GM19467 (cell line): ENCODE results near the gene FNIP2.
"Not testable (repeated sequence)": the region's sequence is repeated elsewhere in the genome, so short reads cannot be mapped to it uniquely, and the experiment has no call there.

Experiments
- ATAC-seq: cut with Tn5 transposase; IDR thresholded peaks from one replicate; pipeline ENCODE4 v1.9.1; 2021; ENCODE audit warnings: mild to moderate bottlenecking, moderate library complexity; ENCODE audit not compliant: unreplicated experiment

Gene FNIP2

DNA sequence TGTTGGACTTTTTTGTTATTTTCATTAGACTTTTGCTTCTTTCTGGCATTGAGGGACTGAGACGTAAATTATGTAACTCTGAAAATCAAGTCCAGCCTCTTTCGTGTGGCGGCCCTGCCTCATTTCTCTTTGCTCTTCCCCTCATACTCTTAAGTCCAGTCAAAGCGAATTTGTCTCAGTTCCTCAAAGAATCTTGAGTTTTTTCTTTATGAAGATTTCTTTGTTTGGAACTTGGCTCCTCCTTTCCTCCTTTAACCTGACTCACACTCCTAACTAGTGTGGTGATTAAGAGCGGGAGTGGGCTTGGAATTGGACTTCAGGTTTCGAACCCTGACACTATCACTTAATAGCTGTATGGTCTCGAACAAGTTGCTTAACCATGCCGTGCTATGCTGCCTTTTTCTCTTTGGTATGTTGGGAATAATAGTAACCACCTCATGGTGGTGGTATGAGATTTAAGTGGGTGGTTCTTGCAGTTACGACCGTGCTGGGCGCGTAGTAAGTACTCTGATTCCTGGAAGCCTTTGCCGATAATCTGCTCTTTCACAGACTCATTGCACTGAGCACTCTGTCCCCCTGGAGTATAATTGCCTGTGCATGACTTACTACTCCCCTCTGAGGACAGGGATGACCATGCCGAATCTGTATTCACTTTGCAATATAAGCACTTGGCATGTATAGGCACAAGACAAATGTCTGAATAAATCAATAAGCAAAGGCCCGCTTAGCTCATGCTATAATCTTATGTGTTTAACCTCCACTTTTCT, 19.1 kb downstream of the FNIP2 start:
- no peak for ATAC-seq

DNA sequence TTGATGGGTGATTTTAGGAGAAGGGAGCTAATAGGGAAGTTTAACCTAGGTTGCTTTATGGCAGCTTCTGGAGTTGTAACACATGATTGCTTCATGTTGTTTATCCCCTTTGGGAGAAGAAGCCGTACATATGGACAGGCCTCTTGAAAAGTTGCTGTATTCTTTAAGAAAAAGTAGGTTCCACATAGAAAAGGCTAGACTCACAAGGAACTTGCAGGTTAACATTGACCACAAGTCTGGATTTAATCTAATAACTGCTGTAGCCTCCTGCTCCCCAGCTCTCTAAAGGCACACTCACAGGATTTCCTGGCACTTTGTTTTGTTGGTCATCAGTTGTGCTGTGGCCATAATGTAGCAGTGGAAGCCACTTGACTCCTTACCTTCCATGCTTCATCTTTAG, 19.7 kb downstream of the FNIP2 start:
- ATAC-seq = no peak

DNA sequence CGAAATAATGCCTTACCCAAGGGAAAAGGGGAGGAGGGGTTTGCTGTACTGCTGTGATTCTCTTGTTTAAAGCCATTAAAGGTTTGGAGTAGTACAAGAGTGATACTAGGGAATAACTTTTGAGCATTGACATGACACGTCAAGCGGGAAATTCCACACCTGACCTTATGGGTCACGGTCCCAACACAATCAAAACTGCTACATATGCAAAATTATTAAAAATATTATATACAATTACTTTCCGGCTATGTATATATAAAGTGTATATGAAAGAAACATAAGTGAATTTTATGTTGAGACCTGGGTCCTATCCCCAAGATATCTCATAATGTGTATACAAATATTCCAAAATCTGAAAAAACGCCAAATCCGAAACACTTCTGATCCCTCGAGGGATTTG, 21.0 kb downstream of the FNIP2 start:
- no peak for ATAC-seq

DNA sequence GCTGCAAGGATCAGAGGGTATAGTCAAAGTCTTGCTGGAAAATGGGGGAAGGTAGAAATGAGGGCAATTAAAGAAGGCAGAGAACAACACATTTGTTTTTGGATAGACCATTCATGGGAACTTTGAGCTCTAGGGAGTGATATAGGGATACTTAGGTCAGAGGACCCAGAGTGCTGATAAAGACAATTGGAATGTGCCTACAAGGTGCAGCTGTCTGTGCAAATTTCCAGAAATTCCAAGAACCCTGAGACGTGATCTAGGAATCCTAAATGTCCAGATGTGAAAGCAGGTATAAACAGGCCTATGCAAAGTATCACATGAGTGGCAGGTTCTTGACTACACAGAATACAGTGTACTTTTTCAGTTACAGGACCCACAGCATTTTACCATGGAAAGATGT, 24.2 kb downstream of the FNIP2 start:
- no peak for ATAC-seq

DNA sequence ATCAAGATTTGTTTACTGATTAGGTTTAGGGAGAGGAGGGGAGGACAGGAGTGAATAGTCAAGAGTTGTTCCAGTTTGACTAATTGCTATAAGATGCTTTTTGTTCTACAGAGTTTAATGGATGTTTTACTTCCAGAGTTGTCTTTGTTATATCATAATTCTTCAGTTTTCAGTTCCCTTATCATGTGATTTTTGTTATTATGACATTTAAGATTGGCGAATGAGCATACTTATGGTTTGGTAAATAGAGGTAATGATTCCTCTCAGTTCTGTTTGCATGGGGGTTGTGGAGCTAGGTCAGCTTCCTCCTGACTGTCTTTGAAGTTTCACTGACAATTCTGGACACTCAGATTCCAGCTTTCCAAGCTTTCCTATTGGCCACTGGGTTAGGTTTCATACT, 24.6 kb downstream of the FNIP2 start:
- ATAC-seq = not testable (repeated sequence)

DNA sequence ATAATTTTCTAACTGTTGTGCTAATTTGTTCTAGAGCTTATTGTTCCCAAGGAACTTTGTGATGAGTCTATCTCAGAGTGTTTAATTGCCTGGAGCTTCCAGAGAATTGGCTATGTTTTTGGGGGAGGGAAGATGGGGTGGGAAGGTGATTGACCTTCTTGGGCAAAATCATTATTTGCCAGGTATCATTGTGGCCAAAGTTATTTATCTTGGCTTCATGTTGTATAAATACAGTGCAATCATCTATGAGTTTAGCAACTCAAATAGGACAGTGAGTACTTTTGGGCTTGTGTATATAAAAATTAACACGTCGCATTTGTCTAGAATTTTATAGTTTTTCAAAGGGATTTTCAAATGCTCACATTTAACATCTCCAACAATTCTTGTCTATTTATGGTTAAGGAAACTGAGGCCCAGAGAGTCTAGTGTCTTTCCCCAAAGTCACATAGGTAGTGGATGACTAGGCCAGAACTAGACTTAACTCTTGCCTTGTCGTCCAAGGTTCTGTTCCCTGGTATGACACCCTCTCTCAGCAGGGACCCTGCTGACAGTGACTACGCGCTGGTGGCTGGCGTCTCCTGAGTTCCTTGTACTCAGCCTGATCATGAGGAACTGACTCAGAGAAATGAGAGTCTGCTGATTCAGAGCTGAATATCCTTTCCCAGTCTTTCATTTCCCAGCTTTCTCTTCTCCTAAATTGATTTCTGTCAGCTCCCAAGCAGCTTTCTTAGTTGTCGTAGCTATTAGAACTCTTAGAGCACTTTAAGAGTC, 27.7 kb downstream of the FNIP2 start:
- no peak for ATAC-seq

DNA sequence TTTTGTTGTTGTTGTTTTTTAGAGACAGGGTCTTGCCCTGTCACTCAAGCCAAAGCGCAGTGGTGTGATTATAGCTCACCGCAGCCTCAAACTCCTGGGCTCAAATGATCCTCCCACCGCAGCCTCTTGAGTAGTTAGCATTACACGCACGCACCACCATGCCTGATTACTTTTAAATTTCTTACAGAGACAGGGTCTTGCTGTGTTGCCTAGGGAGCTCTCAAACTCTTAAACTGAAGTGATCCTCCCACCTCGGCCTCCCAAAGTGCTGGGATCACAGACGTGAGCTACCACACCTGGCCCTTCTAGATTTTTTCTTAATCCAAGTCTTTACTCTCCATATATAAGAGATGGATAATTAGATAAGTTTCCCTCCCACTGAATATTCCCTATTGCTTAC, 29.2 kb downstream of the FNIP2 start:
- ATAC-seq = no peak

DNA sequence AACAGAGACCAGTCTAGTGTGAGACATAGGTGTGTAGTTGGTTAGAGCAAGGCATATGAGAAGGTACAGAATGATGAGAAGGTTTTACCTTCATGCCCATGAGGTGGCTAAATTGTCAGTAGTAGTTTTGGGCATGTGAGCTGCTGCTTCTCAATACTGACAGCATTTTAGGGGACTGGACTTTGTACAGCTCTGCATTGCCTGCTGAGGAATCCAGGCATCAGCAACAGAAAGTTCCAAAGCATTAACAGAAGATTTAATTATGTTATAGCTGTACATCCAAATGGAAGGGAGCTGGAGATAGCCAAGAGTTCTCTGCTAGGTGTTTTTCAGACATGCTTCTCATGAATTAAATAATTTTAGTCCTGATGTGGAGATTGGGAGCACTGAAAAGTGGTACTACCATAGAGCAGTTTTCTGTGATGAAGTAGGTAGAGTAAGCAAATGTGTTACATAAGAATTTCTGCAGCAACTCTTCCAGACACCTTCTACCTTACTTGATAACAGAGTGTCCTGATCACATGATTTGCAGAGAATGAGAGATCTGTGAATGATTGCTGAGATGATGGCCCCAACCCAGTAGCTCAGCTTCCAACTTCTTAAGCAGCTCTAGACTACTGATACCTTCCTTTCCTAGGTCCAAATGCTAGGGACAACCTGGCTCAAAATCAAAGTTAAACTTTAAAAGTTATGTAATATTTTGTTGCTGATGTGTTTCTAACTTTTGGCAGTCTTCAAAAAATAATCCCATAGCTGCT, 30.4 kb downstream of the FNIP2 start:
- ATAC-seq = no peak

DNA sequence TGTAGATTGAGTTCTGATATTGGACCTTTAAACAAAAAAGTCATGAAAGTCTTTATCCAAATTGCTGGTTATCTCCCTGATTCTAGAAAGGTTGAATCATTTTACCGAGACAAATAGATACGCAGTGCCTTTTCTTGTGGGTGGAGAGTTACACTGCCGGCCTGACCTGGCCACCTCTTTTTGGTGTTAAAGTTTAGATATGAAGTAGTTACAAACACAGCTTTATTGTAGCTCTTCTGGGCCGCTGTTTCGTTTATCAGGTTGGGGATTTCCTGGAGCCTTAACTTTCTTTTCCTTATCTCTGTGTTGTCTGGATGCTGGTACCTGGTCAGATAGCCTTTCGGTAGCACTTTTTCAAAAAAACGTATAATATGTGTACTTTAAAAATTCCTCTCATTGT, 31.0 kb downstream of the FNIP2 start:
- no peak for ATAC-seq

DNA sequence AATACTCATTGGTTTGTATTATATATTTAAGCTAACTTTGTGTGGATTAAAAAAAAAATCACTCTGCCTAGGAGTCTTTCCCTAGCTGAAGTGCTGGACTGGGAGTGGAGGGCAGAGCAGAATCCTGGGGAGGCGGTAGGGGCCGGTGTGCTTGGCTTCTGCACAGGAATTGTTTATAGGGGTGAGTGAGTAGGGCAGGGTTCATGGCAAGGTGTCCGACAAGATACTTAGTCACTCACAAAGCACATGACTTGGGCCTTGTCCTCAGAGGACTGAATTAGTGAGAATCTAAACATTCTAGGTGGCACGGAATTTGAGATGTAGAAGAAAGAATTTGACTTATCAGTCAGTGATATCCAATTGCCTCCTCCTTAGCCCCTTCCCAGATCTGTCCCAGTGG, 32.2 kb downstream of the FNIP2 start:
- ATAC-seq = no peak

DNA sequence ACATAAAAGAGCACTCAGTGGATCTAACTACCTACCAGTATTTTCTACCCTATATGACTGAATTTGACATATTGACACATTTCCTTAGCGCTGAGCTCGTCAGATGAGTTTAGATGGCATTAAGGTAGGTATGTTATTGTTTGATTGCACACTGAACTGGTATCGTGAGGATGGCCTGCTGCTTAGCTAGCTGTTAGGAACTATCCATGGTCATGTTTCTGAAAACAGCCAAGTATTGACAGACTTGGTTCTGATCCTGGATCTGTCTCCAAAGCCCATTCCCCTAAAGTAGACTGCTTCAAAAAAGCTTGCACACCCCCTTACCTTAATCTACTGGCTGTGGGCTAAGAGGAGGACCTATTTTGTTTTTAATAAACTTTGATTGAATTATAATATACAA, 32.9 kb downstream of the FNIP2 start:
- ATAC-seq = no peak

DNA sequence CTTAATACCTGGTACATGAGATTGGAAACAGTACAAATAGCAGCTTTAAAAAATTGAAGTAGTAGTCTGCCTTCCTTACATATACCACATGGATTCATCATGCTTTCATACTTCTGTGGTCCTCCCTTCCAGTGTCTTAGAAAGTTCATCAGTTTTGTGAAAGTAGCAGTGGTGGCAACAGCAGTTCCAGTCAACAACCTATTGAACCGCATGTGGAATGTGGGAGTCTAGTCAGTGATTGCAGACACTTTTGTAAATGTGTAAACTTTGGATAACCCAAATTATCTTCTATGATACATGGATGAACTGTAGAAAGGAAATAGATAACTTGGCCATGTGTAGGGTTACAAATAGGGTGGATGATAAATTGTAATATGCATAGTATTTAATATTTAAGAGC, 34.1 kb downstream of the FNIP2 start:
- no peak for ATAC-seq

DNA sequence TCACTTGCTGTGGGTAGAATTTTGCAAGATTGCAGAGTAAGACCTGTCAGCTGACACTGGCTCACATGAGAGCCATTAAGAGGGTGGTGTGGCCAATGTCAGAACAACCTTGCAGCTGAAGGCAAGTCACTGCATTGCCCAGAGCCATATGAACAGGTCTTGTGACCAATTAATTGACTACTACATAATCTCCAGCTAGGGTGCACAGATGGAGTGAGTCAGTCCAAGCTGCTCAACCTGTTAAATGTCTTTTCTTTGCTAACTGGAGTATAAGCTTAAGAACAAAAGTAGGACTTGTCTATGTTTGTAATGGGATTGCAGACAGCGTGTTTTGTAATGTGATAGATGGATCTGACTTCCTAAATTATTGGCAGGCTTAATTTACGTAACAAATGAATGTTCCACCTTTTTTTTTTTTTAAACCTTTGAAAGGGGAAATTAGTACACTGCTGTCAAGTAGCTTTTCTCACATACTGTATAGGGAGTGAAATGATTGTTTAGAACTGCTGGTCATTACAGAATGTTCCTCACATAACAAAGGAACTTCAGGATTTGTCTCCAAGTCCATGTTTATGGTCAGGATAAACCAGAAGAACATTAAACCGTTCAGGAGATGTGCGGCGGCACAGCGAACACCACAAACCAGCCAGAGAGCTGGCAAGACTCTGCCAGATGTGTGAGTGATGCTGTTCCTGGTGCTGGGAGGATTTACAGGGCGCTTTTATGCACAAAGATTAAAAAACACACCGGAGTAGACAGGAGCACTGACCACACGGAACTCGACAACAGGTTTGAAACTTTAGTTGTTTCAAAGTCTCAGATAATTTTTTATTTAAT, 37.0 kb downstream of the FNIP2 start:
- no peak for ATAC-seq

DNA sequence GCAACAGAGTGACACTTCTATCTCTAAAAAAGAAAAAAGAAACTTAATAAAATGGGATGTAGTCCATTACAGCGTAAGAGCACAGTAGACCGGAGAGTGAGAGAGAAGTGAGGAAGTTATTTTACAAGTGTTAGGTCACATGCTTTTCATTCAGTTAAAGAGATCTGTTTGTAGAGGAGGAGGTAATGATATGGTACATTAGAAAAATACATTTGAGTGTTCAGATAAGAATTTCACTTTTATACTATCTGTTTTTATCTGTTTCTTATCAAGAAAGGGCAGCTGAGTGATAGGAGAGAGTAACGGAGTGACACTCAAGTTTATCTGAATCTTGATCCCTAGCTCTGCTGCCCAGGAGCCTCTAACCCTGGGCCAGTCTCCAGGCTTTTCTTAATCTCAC, 38.9 kb downstream of the FNIP2 start:
- no peak for ATAC-seq

DNA sequence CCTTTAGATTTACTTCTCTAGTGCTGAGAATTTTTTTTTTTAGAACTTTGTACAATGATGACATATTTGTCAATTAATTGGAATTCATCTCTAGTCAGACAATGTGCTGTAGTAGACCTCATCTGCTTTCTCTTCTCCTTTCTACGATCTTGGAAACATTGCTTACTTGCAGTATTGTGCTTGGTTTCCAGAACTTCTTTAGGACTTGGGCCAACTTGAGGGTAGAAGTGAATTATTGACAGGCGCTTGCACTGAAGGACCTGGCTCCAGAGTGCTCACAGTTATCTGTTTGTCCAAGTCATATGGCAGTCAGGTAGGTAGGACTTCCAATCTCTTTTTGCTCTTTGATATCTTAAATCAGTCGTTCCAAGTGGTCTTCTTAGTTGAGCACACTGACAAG, 39.6 kb downstream of the FNIP2 start:
- ATAC-seq = no peak

DNA sequence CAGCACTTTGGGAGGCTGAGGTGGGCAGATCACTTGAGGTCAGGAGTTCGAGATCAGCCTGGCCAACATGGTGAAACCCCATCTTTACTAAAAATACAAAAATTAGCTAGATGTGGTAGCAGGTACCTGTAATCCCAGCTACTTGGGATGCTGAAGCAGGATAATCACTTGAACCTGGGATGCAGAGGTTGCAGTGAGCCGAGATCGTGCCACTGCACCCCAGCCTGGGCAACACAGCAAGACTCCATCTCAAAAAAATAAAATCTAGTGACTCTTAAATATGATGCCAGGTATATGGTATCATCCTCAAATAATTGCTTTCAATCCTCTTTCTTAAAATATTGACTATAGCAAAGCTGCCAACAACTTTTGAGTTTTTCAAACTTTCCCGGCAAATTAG, 40.4 kb downstream of the FNIP2 start:
- not testable (repeated sequence) for ATAC-seq

DNA sequence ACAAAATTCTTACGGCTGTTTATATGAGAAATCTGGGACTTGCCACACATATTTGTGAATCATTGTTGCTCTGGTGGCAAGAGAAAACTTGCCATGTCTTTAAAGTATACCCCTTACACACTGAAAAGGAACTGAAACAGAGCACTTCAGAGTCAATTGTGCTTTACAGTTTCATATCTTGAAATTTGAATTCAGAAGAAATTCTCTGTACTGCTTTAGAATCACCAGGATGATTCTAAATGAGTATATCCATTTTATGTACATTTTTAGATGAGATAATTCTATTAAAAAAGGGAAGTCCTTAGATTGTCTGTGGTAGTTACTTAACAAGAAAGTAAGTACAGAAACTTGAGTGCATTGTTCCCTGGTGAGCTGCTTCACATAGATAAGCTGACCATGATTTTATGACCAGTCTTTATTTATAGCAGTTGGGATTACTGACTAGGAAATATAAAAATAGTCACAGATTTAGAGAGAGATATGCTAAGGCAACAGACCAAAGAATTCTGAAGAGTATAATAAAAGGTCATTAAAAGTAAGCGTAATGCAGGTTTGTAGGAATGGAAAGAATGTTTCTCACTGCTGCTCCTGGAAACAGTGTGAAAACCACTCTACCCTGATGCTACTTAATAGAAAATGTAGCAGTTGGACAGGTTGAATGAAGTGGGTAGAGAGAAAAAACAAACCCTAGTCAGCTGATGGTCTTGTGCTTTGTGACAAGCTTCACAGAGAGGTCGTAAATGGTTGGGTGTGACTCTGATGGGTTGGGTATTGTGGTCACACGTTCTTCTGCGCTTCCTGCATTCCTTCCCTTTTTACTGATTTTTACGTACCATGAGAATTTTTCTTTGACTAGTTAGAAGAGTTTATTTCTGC, 41.0 kb downstream of the FNIP2 start:
- peak; percentile 65 for ATAC-seq

DNA sequence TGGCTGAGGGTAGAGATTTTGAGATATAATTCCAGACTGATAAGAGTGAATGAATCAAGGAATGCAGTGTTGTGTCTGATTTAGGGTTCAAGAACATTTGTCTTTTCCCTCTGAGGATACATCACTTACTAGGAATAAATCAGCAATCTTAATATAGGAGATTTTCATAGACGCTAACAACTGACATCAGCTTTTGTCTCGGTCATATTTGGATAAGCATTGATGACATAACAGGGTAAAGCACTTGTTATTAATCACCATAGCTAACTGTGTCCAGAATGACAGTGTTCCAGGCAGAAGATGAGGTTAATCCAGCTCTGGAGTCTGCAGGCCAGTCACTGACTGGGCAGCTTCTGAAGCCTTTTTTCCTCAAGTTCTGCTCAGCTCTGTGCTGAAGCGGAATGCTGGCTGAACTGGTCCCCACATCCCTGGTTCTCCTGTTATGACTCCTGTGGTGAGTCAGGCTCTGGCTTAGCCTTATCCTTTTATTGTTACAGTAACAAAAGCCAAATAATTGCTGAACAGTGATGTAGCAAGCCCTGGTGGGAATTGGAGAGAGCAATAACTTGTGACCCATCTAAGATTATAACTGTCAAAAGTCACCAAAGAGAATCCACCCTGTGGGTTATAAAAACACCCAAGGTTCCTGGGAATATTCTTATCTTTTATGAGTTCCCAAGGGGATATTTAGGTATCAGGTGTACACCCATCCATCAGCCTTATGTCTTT, 41.8 kb downstream of the FNIP2 start:
- ATAC-seq = no peak

DNA sequence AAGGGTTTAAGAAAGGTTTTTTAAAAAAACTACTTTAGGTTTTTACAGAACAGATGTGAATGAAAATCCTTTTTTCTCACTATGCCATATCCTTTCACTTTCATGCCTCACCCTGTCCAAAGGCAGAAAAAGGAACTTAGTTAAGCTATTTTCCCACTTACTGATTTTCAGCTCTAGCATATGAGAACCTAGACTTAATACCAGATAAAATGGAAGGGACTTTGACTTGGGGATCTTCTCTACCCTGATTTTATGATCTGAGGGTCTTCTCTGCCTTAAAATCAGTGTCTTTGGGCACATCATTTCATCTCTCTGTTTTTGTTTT, 42.4 kb downstream of the FNIP2 start:
- ATAC-seq = no peak
